ENCODE data around the gene RPLP1.

Gene RPLP1

GRCh38 chr15:69469467-69470201, 17.0 kb downstream of the RPLP1 start:
- DNase-seq (ENCODE audit: low spot score), result no peak

- no peak for DNase-seq (ENCODE audit: low spot score)
Measured at GRCh38 chr15:69472046-69472445, 19.4 kb downstream of the RPLP1 start.

- no peak for DNase-seq (ENCODE audit: low spot score)
Measured at GRCh38 chr15:69472562-69472961, 19.9 kb downstream of the RPLP1 start.

- no peak for DNase-seq (ENCODE audit: low spot score)
Measured at GRCh38 chr15:69474291-69474690, 21.7 kb downstream of the RPLP1 start.

GRCh38 chr15:69474846-69475455, 22.3 kb downstream of the RPLP1 start:
- DNase-seq (ENCODE audit: low spot score), result peak; percentile 42

GRCh38 chr15:69475769-69476358, 23.2 kb downstream of the RPLP1 start:
- peak; percentile 69 for DNase-seq (ENCODE audit: low spot score)

- DNase-seq (ENCODE audit: low spot score), result no peak
Measured at GRCh38 chr15:69476704-69477473, 24.3 kb downstream of the RPLP1 start.

- peak; percentile 61 for DNase-seq (ENCODE audit: low spot score)
Measured at GRCh38 chr15:69478259-69478781, 25.7 kb downstream of the RPLP1 start.

GRCh38 chr15:69479081-69479480, 26.5 kb downstream of the RPLP1 start:
- no peak for DNase-seq (ENCODE audit: low spot score)

- no peak for DNase-seq (ENCODE audit: low spot score)
Measured at GRCh38 chr15:69479971-69480370, 27.4 kb downstream of the RPLP1 start.

- no peak for DNase-seq (ENCODE audit: low spot score)
Measured at GRCh38 chr15:69480932-69481331, 28.3 kb downstream of the RPLP1 start.

- no peak for DNase-seq (ENCODE audit: low spot score)
Measured at GRCh38 chr15:69482686-69483256, 30.2 kb downstream of the RPLP1 start.

- no peak for DNase-seq (ENCODE audit: low spot score)
Measured at GRCh38 chr15:69484837-69485236, 32.2 kb downstream of the RPLP1 start.

GRCh38 chr15:69486481-69487110, 34.0 kb downstream of the RPLP1 start:
- DNase-seq (ENCODE audit: low spot score), result no peak

GRCh38 chr15:69489073-69489571, 36.5 kb downstream of the RPLP1 start:
- DNase-seq (ENCODE audit: low spot score), result no peak

GRCh38 chr15:69490356-69491037, 37.9 kb downstream of the RPLP1 start:
- DNase-seq (ENCODE audit: low spot score), result no peak

GRCh38 chr15:69491038-69491505, 38.5 kb downstream of the RPLP1 start:
- no peak for DNase-seq (ENCODE audit: low spot score)

GRCh38 chr15:69493406-69493805, 40.8 kb downstream of the RPLP1 start:
- DNase-seq (ENCODE audit: low spot score), result no peak

- no peak for DNase-seq (ENCODE audit: low spot score)
Measured at GRCh38 chr15:69496001-69496400, 43.4 kb downstream of the RPLP1 start.

- DNase-seq (ENCODE audit: low spot score), result no peak
Measured at GRCh38 chr15:69497076-69497475, 44.5 kb downstream of the RPLP1 start.

- no peak for DNase-seq (ENCODE audit: low spot score)
Measured at GRCh38 chr15:69497667-69498066, 45.0 kb downstream of the RPLP1 start.

All from NAMALWA (cell line).